GM10266 (cell line): Measurements from ENCODE around the gene TPSB2.

Source experiments
- DNase-seq: peaks from one replicate; pipeline ENCODE4 v3.0.0; 2012; ENCODE audit errors: extremely low spot score
- CTCF ChIP-seq: IDR thresholded peaks from 2 replicates; pipeline ENCODE4 v1.5.1; 2012; ENCODE audit warnings: mild to moderate bottlenecking, low read depth; ENCODE audit not compliant: control insufficient read depth, insufficient read depth; ENCODE audit errors: missing control alignments

TPSB2 gene

DNA sequence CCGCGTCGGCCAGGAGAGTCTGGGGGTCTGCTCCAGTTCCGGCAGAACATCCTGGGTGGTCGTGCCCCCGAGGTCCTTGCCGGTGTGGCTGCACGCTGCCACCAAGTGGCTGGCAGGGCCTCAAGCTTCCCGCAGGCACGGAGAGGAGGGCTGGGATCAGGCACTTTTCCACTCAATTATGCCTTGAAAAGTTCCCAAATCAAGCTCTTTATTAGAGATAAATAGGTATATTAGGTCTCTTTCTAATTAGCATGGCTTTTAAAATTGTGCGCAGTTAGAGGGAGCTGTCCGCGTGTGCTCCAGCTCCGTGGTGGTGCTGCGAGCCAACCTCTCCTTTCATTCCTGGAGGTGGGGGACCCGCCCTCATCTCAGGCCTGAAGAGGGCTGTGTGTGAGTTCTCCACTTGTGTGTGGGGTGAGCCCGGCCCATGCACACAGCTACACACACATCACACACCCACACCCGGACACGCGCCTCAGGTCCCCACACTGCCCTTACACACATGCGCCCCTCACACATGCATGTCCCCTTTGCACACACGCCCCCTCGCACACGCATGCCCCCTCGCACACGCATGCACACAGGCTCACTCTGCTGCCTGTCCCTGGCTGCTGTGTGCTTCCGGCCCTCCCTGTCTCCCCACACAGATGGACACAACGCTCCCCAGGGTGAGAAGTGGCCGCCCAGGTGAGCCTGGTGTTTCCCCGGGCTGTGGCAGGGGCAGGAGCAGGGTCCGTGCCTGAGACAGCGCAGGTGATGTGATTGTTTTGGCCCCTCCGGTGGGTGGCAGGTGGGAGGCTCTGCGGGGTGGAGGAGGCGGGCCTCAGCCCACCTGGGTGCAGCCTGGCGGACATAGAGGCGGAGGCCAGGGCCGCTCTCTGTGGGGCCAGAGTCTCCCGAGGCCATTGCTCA lies 48.3 kb downstream of the TPSB2 start:
- TF ChIP-seq CTCF = no peak
- no peak for DNase-seq

- no peak for TF ChIP-seq CTCF
- no peak for DNase-seq
These were observed 49.2 kb downstream of the TPSB2 start for GRCh38 chr16:1180549-1181403.
